HepG2 (cell line): ENCODE measurements around the gene TIMELESS. TPM values are rescaled to one million over a fixed set of nuclear protein-coding genes. Genes with fewer than 3 reads are reported as not detected.

Experiments
- CENPX ChIP-seq: sonication (generic); formaldehyde crosslinking; IDR thresholded peaks from 2 replicates; pipeline ENCODE4 v1.9.0; 2021; ENCODE audit warnings: mild to moderate bottlenecking, missing genetic modification reagents, moderate library complexity
- FOXA1 ChIP-seq, 2 experiments: fragments of 450-650 bp in 1 of 2; sonication (generic) in 1 of 2; formaldehyde crosslinking in 1 of 2; IDR thresholded peaks; 2 replicates each; pipeline versions ENCODE4 v1.4.0 to v1.6.1; 2016 to 2020; ENCODE audit warnings: missing genetic modification reagents in 1 of 2
- KDM4B ChIP-seq: sonication (generic); formaldehyde crosslinking; IDR thresholded peaks from 2 replicates; pipeline ENCODE4 v1.4.0; 2020; ENCODE audit warnings: missing genetic modification reagents
- KLF16 ChIP-seq, 2 experiments: sonication (generic) in 1 of 2; formaldehyde crosslinking in 1 of 2; IDR thresholded peaks; 2 replicates each; pipeline versions ENCODE4 v1.6.1 to v1.8.0; 2016 to 2023; ENCODE audit warnings: missing genetic modification reagents in 2 of 2, missing compliant biosample characterization in 1 of 2
- NFE2L2 ChIP-seq: fragments of 150-350 bp; IDR thresholded peaks from 2 replicates; pipeline ENCODE4 v1.6.1; 2014; ENCODE audit warnings: low read length
- PHF8 ChIP-seq: sonication (generic); formaldehyde crosslinking; IDR thresholded peaks from 2 replicates; pipeline ENCODE4 v1.5.0; 2020; ENCODE audit warnings: missing genetic modification reagents
- POGZ ChIP-seq: sonication (generic); formaldehyde crosslinking; IDR thresholded peaks from 2 replicates; pipeline ENCODE4 v1.4.0; 2020; ENCODE audit warnings: mild to moderate bottlenecking, missing genetic modification reagents
- REPIN1 ChIP-seq: sonication (generic); formaldehyde crosslinking; IDR thresholded peaks from 2 replicates; pipeline ENCODE4 v1.8.0; 2022; ENCODE audit warnings: missing genetic modification reagents, low read depth, mild to moderate bottlenecking, borderline replicate concordance
- SALL2 ChIP-seq: sonication (generic); formaldehyde crosslinking; IDR thresholded peaks from 2 replicates; pipeline ENCODE4 v1.8.1; 2023; ENCODE audit warnings: mild to moderate bottlenecking, missing genetic modification reagents, inconsistent platforms
- SIN3B ChIP-seq: fragments of 150-350 bp; IDR thresholded peaks from 2 replicates; pipeline ENCODE4 v1.6.1; 2014; ENCODE audit warnings: low read length
- ZBTB7B ChIP-seq: sonication (generic); formaldehyde crosslinking; IDR thresholded peaks from 2 replicates; pipeline ENCODE4 v1.4.0; 2020; ENCODE audit warnings: missing genetic modification reagents
- ZFP90 ChIP-seq: sonication (generic); formaldehyde crosslinking; IDR thresholded peaks from 2 replicates; pipeline ENCODE4 v1.8.0; 2022; ENCODE audit warnings: missing genetic modification reagents, mild to moderate bottlenecking, inconsistent platforms, borderline replicate concordance
- ZMYM2 ChIP-seq: sonication (generic); formaldehyde crosslinking; IDR thresholded peaks from 2 replicates; pipeline ENCODE4 v1.8.0; 2022; ENCODE audit warnings: mild to moderate bottlenecking, missing genetic modification reagents
- ZMYM3 ChIP-seq: sonication (generic); formaldehyde crosslinking; IDR thresholded peaks from 2 replicates; pipeline ENCODE4 v1.5.1; 2020; ENCODE audit warnings: mild to moderate bottlenecking, missing genetic modification reagents
- ZNF280D ChIP-seq: sonication (generic); formaldehyde crosslinking; IDR thresholded peaks from 2 replicates; pipeline ENCODE4 v1.5.1; 2020; ENCODE audit warnings: mild to moderate bottlenecking, missing genetic modification reagents
- ZNF317 ChIP-seq: sonication (generic); formaldehyde crosslinking; IDR thresholded peaks from 2 replicates; pipeline ENCODE4 v1.5.0; 2020; ENCODE audit warnings: mild to moderate bottlenecking, missing genetic modification reagents
- ZNF609 ChIP-seq: sonication (generic); formaldehyde crosslinking; IDR thresholded peaks from 2 replicates; pipeline ENCODE4 v1.4.0; 2020; ENCODE audit warnings: mild to moderate bottlenecking, missing genetic modification reagents, borderline replicate concordance
- ZNF709 ChIP-seq: sonication (generic); formaldehyde crosslinking; IDR thresholded peaks from 2 replicates; pipeline ENCODE4 v1.5.0; 2020; ENCODE audit warnings: mild to moderate bottlenecking, missing genetic modification reagents
- ZNF768 ChIP-seq: sonication (generic); formaldehyde crosslinking; IDR thresholded peaks from 2 replicates; pipeline ENCODE4 v1.4.0; 2020; ENCODE audit warnings: missing genetic modification reagents
- ZNF792 ChIP-seq: IDR thresholded peaks from 2 replicates; pipeline ENCODE4 v1.6.1; 2016
- polyA plus RNA-seq, 8 experiments: library from polyadenylated mRNA; depleted of rRNA in 3 of 8; stranded (reverse) in 7 of 8; unstranded in 1 of 8; fragments of >200 nt; fragmentation: Illumina TruSeq in 4 of 8; extraction: Trizol in 4 of 8; gene quantifications; 2 replicates each; pipeline versions ENCODE4 v1.2.1 to v1.2.3, GENCODE V29; 2011 to 2016; ENCODE audit warnings: low read depth in 4 of 8, missing spikeins in 1 of 8, mixed read lengths in 1 of 8; ENCODE audit not compliant: insufficient read depth in 1 of 8
- total RNA-seq, 5 experiments: library from RNA; depleted of rRNA; stranded (reverse); fragments of >200 nt; fragmentation: Illumina TruSeq; extraction: Trizol; gene quantifications; 2 replicates each; pipeline ENCODE4 v1.2.3, GENCODE V29; 2016; ENCODE audit warnings: low read depth in 1 of 5
- TF ChIP-seq, protein P1 (sequence below): sonication (generic); formaldehyde crosslinking; conservative IDR thresholded peaks from 2 replicates; pipeline ENCODE4 v1.8.0; 2022; ENCODE audit warnings: low read depth, missing genetic modification reagents

TIMELESS gene
- total and polyA plus RNA-seq, 2 of the 13 experiments (the other 11 are each of a cell fraction or from before 2014, with no cell fraction given), result 4.0 to 20.3 TPM

- TF ChIP-seq ZNF609 (no peak), KDM4B (CRISPR knock-in tag) (no peak), KLF16 (CRISPR knock-in tag; IDR thresholded peaks at IDR 0.05) (no peak), SIN3B (no peak), ZBTB7B (CRISPR knock-in tag) (no peak), PHF8 (no peak), ZMYM2 (CRISPR knock-in tag) (no peak), CENPX (CRISPR knock-in tag) (no peak), REPIN1 (CRISPR knock-in tag) (no peak), ZNF792 (CRISPR knock-in tag) (no peak), ZNF768 (no peak), ZNF317 (CRISPR knock-in tag) (no peak), FOXA1 (IDR thresholded peaks at IDR 0.05) (no peak), FOXA1 (CRISPR knock-in tag; IDR thresholded peaks at IDR 0.05) (no peak), ZNF280D (CRISPR knock-in tag) (0 out of 2 replicates have a peak, but pooled peaks have one; percentile 26), POGZ (0 out of 2 replicates have a peak, but pooled peaks have one; percentile 39), ZFP90 (no peak), SALL2 (CRISPR knock-in tag) (no peak), ZMYM3 (CRISPR knock-in tag) (peak; percentile 48; the same call in 1 of the 2 replicates), ZNF709 (CRISPR knock-in tag) (no peak), NFE2L2 (peak; percentile 59; the same call in 1 of the 2 replicates)
- TF ChIP-seq, protein P1, sequence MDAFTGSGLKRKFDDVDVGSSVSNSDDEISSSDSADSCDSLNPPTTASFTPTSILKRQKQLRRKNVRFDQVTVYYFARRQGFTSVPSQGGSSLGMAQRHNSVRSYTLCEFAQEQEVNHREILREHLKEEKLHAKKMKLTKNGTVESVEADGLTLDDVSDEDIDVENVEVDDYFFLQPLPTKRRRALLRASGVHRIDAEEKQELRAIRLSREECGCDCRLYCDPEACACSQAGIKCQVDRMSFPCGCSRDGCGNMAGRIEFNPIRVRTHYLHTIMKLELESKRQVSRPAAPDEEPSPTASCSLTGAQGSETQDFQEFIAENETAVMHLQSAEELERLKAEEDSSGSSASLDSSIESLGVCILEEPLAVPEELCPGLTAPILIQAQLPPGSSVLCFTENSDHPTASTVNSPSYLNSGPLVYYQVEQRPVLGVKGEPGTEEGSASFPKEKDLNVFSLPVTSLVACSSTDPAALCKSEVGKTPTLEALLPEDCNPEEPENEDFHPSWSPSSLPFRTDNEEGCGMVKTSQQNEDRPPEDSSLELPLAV (CRISPR knock-in tag), result no peak
Measured at GRCh38 chr12:56461235-56462159, 12.3 kb upstream of the TIMELESS start (continued).
